Activated CD4-positive, alpha-beta T cell treated with anti-CD3 and anti-CD28 coated beads, Interleukin-2, amount 10 ng/mL, durations not matched to agents 24 days and 14 days (primary cell): ENCODE measurements around the gene ASMT. TPM values are rescaled to one million over a fixed set of nuclear protein-coding genes. Genes with fewer than 3 reads are reported as not detected.
"Not testable (repeated sequence)": the region's sequence is repeated elsewhere in the genome, so short reads cannot be mapped to it uniquely, and the experiment has no call there.

Source experiments
- DNase-seq: peaks from one replicate; pipeline ENCODE4 v3.0.0; 2022
- H3K27ac Mint-ChIP-seq: one replicate; pipeline ENCODE4 v1.8.0; 2022; ENCODE audit warnings: mild to moderate bottlenecking, mixed read lengths
- H3K27me3 Mint-ChIP-seq: one replicate; pipeline ENCODE4 v1.8.0; 2022; ENCODE audit warnings: mixed read lengths
- H3K36me3 Mint-ChIP-seq: one replicate; pipeline ENCODE4 v1.8.0; 2022; ENCODE audit warnings: low read depth, mild to moderate bottlenecking, mixed read lengths
- H3K4me1 Mint-ChIP-seq: one replicate; pipeline ENCODE4 v1.8.0; 2021; ENCODE audit warnings: mixed read lengths
- H3K4me3 Mint-ChIP-seq: one replicate; pipeline ENCODE4 v1.8.0; 2022; ENCODE audit warnings: mild to moderate bottlenecking, moderate library complexity, mixed read lengths
- H3K9me3 Mint-ChIP-seq: one replicate; pipeline ENCODE4 v1.8.0; 2021; ENCODE audit warnings: mixed read lengths
- intact Hi-C: fragments of 100-400 bp; cut with micrococcal nuclease; formaldehyde crosslinking; loops from one replicate; pipeline ENCODE4 v1.15.1; 2023
- total RNA-seq: library from RNA; stranded (reverse); gene quantifications from 2 replicates; pipeline ENCODE4 v1.2.3, GENCODE V29; 2022

ASMT gene
- total RNA-seq, 1 donor from 2014 or later: 0.21 TPM

DNA sequence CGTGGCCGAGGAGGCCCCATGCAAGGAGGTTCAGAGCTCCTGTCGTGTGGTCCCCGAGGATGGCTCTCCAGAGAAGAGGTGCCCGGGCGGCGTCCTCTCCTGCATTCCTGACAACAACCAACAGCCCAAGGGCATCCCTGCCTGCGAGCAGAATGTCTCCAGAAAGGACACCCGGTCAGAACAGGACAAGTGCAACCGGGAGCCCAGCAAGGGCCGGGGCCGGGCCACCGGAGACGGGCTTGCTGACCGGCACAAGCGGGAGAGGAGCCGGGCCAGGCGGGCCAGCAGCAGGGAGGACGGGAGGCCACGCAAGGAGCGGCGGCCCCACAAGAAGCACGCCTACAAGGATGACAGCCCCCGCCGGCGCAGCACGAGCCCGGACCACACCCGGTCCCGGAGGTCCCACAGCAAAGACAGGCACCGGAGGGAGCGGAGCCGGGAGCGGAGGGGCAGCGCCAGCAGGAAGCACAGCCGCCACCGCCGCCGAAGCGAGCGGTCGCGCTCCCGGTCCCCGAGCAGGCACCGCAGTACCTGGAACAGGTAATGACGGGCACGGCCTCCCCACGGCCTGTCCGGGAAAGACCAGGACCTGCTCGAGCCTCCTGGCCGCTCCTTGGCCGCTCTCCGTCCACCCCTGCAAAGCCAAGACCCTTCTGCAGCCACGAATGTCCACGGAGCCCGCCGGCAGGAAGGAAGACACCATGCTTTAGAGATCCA is 13.7 kb upstream of the ASMT start:
- H3K27ac Mint-ChIP-seq: no peak overlapping the region
- H3K4me1 Mint-ChIP-seq: peaks cover 2% of the 10 kb centered on the region
- no peaks in the 10 kb centered on the region for H3K9me3 Mint-ChIP-seq
- peaks cover 58% of the 10 kb centered on the region for H3K36me3 Mint-ChIP-seq
- intact Hi-C loops: no loop called here
- no peaks in the 10 kb centered on the region for H3K27me3 Mint-ChIP-seq
- H3K4me3 Mint-ChIP-seq: no peak overlapping the region
- peak; percentile 50 for DNase-seq

DNA sequence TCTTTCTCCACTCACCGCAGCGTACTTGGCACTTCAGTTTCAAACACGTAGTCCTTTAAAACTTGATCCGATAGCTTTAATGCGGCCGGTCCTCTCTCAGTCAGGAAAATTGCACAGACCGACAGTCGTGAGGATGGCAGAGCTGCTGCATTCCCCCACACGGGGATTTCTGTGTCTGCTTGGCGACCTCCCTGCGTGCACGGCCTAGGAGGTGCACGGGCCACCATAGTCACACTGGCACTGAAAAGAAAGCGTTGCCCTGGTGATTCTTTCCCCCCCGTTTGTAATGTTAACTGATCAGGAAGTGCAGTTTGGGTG is 13.1 kb upstream of the ASMT start:
- Mint-ChIP-seq H3K36me3 (peaks cover 58% of the 10 kb centered on the region), H3K27ac (no peak overlapping the region), H3K27me3 (no peaks in the 10 kb centered on the region), H3K9me3 (no peaks in the 10 kb centered on the region), H3K4me3 (no peak overlapping the region), H3K4me1 (peaks cover 2% of the 10 kb centered on the region)
- no peak for DNase-seq
- intact Hi-C loops: no loop called here

DNA sequence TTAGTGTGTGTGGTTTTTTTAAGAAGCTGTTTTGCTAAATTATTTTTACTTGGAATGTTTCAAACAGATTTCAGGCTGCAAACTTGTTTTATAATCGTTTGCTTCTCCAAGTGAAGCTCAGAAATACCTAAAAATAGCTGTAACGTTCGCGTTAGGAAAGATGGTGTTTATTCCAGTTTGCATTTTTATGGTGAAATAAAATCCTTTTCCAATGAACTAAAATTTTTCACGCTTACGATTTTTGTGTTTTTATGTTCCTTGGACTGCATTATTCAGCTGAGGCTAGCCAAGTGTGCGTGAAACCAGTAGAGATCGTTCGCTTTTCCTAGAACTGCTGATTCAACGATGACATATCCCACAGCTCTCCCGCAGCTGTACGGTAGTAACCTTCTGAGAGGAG is 12.6 kb upstream of the ASMT start:
- Mint-ChIP-seq H3K36me3 (peaks cover 52% of the 10 kb centered on the region), H3K27ac (no peak overlapping the region), H3K27me3 (no peaks in the 10 kb centered on the region), H3K9me3 (no peaks in the 10 kb centered on the region), H3K4me1 (peaks cover 2% of the 10 kb centered on the region), H3K4me3 (no peak overlapping the region)
- no peak for DNase-seq
- intact Hi-C loops: no loop called here

DNA sequence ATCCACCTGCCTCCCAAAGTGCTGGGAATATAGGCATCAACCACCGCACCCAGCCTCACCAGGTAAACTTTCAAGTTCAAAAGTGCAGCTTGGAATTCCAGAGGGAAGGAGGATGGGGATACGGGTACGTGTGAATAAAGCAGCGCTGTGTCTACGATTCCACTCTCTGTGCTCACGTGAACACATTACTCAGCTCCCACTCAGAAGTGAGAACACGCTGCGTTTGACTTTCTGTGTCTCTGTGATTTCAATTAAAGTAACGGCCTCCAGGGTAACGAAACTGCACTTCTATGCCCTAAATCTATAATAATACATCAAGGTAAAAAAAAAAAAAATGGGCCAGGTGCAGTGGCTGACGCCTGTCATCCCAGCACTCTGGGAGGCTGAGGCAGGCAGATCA is 8.4 kb upstream of the ASMT start:
- H3K27me3 Mint-ChIP-seq: no peaks in the 10 kb centered on the region
- no peak for DNase-seq
- H3K9me3 Mint-ChIP-seq: no peaks in the 10 kb centered on the region
- intact Hi-C loops: no loop called here
- H3K36me3 Mint-ChIP-seq: peaks cover 31% of the 10 kb centered on the region
- H3K4me1 Mint-ChIP-seq: no peaks in the 10 kb centered on the region
- no peak overlapping the region for H3K4me3 Mint-ChIP-seq
- no peak overlapping the region for H3K27ac Mint-ChIP-seq

DNA sequence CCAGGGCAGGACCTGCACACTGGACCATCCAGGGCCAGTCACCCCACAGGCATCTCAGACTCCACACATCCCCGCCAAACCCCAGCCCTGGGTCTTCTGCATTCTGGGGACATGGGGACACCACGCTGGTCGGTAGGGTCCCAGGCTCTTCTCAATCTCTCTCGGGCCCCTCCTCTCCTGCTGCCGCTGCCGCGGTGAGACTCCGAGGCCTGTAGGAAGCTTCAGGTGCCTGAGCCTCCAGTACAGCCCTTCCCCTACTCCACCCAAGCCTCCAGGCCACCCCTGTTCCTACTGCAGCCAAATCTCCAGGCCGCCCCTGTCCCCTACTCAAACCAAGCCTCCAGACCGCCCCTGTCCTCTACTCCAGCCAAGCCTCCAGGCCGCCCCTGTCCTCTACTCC is 5.5 kb upstream of the ASMT start:
- Mint-ChIP-seq H3K36me3 (peaks cover 9% of the 10 kb centered on the region), H3K9me3 (no peaks in the 10 kb centered on the region), H3K27me3 (no peaks in the 10 kb centered on the region), H3K27ac (no peak overlapping the region), H3K4me1 (peaks cover 2% of the 10 kb centered on the region), H3K4me3 (no peak overlapping the region)
- intact Hi-C loops: no loop called here
- DNase-seq: no peak

DNA sequence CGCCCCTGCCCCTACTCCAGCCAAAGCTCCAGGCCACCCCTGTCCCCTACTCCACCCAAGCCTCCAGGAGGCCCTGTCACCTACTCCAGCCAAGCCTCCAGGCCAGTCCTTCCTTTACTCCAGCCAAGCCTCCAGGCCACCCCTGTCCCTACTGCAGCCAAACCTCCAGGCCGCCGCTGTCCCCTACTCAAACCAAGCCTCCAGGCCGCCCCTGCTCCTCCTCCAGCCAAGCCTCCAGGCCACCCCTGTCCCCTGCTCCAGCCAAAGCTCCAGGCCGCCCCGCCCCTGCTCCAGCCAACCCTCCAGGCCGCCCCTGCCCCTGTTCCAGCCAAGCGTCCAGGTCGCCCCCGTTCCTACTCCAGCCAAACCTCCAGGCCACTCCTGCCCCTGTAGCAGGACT is 5.1 kb upstream of the ASMT start:
- Mint-ChIP-seq H3K9me3 (no peaks in the 10 kb centered on the region), H3K36me3 (peaks cover 4% of the 10 kb centered on the region), H3K4me1 (peaks cover 2% of the 10 kb centered on the region), H3K4me3 (no peak overlapping the region), H3K27me3 (no peaks in the 10 kb centered on the region), H3K27ac (no peak overlapping the region)
- no peak for DNase-seq
- intact Hi-C loops: no loop called here

DNA sequence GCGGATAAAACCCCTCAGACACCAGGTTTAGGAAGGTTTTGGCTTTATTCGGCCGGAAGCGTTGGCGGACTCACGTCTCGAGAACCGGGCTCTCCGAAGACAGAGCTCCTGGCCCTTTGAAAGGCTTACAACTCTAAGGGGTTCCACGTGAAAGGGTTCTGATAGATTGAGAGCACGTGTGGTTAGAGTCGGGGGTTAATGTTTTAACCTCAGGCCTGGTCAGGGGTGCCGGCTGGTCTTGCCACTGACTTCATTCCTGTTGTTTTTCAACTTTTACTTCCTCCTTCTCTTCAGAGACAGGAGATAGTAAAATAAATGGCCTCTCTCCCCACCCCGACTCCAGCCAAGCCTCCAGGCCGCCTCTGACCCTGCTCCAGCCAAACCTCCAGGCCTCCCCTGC is 4.7 kb upstream of the ASMT start:
- intact Hi-C loops: no loop called here
- no peak for DNase-seq
- Mint-ChIP-seq H3K9me3 (no peaks in the 10 kb centered on the region), H3K4me1 (peaks cover 2% of the 10 kb centered on the region), H3K4me3 (no peak overlapping the region), H3K27ac (no peak overlapping the region), H3K27me3 (no peaks in the 10 kb centered on the region), H3K36me3 (peaks cover 2% of the 10 kb centered on the region)

DNA sequence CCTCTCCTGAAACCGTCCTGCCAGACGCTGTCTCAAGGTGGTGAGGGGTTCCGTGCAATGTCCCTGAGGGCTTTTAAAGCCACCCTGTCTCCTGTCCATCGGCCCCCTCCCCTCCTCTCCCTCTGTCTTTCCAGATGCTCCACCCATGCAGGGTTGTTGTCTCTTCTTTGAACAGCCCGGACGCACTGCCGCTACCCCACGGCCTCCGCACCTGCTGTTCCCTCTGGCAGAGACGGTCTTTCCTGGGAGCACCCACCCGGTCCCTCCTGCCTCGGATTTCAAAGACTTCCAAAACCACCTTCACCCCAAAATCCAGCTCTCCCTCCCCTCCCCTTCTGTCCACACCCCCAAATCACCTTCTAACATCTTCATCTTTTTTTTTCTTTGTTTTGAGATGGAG is 4.1 kb upstream of the ASMT start:
- Mint-ChIP-seq H3K4me3 (no peak overlapping the region), H3K36me3 (no peaks in the 10 kb centered on the region), H3K4me1 (peaks cover 2% of the 10 kb centered on the region), H3K27ac (no peak overlapping the region), H3K27me3 (no peaks in the 10 kb centered on the region), H3K9me3 (no peaks in the 10 kb centered on the region)
- no peak for DNase-seq
- intact Hi-C loops: no loop called here

DNA sequence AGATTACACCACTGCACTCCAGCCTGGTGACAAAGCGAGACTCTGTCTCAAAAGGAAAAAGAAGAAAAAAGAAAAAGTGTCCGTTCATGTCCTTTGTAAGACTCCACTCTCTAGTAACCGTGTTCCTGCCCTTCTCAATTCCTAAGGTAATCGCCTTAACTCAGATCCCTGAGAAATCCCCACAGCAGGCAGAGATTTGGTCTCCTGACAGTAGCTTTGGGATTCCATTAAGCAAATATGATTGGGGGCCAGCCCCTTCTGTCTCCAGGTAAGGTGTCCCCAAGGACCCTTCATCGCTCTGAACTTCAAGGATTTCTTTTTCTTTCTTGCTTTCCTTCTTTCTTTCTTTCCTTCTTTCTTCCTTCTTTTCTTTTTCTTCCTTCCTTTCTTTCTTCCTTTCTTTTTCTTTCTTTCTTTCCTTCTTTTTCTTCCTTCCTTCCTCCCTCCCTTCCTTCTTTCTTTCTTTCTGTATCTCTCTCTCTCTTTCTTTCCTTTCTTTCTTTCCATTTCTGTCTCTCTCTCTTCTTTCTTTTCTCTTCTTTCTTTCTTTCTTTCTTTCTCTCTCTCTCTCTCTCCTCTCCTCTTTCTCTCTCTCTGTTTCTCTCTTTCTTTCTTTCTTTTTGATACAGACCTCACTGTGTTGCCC is 2.1 kb upstream of the ASMT start:
- DNase-seq: no peak
- Mint-ChIP-seq H3K36me3 (no peaks in the 10 kb centered on the region), H3K4me1 (peaks cover 2% of the 10 kb centered on the region), H3K9me3 (no peaks in the 10 kb centered on the region), H3K27ac (no peak overlapping the region), H3K4me3 (no peak overlapping the region), H3K27me3 (no peaks in the 10 kb centered on the region)
- intact Hi-C loops: no loop called here

DNA sequence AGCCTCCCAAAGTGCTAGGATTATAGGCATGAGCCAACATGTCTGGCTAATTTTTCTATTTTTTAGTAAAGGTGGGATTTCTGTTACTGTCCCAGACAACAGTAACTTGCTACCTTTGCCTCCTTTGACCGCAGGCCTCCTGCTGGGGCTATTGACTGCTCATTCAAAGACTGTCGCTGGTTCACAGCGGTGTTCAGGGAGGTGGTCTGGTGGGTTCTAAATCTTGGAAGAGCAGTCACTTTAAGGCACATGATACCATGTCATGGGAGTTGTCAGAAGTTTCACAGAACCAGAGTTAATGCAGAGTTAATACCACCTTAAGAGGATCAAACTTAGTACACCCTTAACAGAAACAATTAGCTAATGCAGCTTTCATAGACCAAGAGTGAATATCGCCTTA is 3.8 kb downstream of the ASMT start:
- no peak overlapping the region for H3K4me3 Mint-ChIP-seq
- no peak overlapping the region for H3K27ac Mint-ChIP-seq
- intact Hi-C loops: no loop called here
- peaks cover 4% of the 10 kb centered on the region for H3K4me1 Mint-ChIP-seq
- H3K36me3 Mint-ChIP-seq: no peaks in the 10 kb centered on the region
- H3K27me3 Mint-ChIP-seq: no peaks in the 10 kb centered on the region
- no peaks in the 10 kb centered on the region for H3K9me3 Mint-ChIP-seq
- no peak for DNase-seq

DNA sequence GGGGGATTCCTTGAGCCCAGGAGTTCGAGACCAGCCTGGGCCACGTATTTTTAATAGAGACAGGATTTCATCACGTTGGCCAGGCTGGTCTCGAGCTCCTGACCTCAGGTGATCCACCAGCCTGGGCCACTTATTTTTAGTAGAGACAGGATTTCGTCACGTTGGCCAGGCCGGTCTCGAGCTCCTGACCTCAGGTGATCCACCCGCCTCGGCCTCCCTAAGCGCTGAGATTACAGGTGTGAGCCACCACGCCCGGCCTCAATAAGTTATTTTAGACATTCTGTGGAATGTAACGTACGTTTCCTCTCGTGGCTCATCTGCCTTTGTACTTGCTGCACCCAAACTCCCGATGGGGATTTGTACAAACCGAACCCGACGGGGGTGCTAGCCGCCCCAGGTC is 8.8 kb downstream of the ASMT start:
- Mint-ChIP-seq H3K36me3 (no peaks in the 10 kb centered on the region), H3K27ac (no peak overlapping the region), H3K9me3 (no peaks in the 10 kb centered on the region), H3K27me3 (no peaks in the 10 kb centered on the region), H3K4me3 (no peak overlapping the region), H3K4me1 (peaks cover 4% of the 10 kb centered on the region)
- no peak for DNase-seq
- intact Hi-C loops: no loop called here

DNA sequence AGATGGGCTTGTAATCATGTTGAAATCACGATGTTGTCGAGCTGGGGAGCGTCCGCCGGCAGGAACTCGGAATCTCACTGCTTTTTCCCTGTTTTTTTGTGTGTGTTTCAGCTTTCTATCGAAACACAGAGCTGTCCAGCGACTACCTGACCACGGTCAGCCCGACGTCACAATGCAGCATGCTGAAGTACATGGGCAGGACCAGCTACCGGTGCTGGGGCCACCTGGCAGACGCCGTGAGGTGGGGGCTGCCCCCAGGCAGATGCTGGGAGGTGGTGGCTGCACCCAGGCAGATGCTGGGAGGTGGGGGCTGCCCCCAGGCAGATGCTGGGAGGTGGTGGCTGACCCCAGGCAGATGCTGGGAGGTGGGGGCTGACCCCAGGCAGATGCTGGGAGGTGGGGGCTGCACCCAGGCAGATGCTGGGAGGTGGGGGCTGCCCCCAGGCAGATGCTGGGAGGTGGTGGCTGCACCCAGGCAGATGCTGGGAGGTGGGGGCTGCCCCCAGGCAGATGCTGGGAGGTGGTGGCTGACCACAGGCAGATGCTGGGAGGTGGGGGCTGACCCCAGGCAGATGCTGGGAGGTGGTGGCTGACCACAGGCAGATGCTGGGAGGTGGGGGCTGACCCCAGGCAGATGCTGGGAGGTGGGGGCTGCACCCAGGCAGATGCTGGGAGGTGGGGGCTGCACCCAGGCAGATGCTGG is 9.4 kb downstream of the ASMT start:
- H3K4me3 Mint-ChIP-seq, H3K4me1 Mint-ChIP-seq, H3K36me3 Mint-ChIP-seq, H3K27ac Mint-ChIP-seq, H3K27me3 Mint-ChIP-seq, DNase-seq, intact Hi-C loops, H3K9me3 Mint-ChIP-seq: not testable (repeated sequence)

DNA sequence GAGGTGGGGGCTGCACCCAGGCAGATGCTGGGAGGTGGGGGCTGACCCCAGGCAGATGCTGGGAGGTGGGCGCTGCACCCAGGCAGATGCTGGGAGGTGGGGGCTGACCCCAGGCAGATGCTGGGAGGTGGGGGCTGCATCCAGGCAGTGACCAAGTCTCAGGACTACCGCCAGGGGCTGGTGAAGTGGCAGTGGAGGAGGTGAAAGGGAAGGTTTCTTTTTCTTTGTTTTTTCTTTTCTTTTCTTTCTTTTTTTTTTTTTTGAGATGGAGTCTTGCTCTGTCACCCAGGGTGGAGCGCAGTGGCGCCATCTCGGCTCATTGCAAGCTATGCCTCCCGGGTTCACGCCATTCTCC is 10.0 kb downstream of the ASMT start:
- H3K27me3 Mint-ChIP-seq, H3K36me3 Mint-ChIP-seq, H3K4me3 Mint-ChIP-seq, DNase-seq, H3K4me1 Mint-ChIP-seq, H3K27ac Mint-ChIP-seq, intact Hi-C loops, H3K9me3 Mint-ChIP-seq: not testable (repeated sequence)

DNA sequence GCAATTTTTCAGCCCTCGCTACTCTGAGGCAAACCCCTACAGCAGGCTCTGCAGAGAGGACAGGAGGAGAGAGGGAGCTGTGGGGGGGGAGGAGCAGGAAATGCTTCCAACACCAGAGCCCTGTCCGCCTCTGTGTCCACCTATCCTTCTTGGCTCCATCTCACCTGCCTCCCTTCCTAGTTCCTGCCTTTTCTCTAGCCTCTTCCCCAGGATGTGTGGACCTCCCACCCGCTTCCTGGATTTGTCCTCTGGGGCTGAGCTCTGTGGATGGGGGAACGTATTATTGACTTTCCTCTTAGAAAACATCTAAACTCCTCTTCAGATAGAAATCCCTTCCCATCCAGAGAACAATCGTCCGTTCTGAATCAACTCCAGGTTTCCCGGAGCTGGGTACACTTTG is 14.4 kb downstream of the ASMT start:
- H3K36me3 Mint-ChIP-seq: no peaks in the 10 kb centered on the region
- intact Hi-C loops: no loop called here
- no peak overlapping the region for H3K27ac Mint-ChIP-seq

DNA sequence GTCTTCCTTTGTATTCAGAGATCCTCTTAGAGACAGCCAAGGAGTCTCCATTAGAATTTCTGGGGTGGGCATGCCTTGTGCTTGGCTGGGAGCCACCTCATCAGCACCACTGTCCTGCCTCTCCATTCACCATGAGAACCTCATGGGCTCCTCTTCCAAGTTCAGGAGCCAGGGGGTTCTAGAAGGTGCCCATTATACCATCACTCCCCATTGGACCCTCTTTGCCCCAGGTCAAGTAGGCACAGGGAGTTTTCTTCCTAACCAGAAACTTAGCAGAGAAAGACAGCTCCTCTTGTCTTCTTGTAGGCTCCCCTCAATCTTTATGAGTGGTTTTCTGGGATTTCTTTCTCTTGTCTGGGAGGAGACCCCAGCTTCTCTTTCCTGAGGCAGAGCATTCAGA is 31.1 kb downstream of the ASMT start:
- peaks cover 3% of the 10 kb centered on the region for H3K36me3 Mint-ChIP-seq
- H3K27me3 Mint-ChIP-seq: peaks cover 7% of the 10 kb centered on the region
- peaks cover 3% of the 10 kb centered on the region for H3K4me1 Mint-ChIP-seq
- H3K9me3 Mint-ChIP-seq: peaks cover 4% of the 10 kb centered on the region
- no peak overlapping the region for H3K27ac Mint-ChIP-seq
- DNase-seq: no peak
- intact Hi-C loops: no loop called here
- H3K4me3 Mint-ChIP-seq: no peak overlapping the region

More for the DNA sequence above, 14.4 kb downstream of the ASMT start:
- no peaks in the 10 kb centered on the region for H3K4me1 Mint-ChIP-seq
- no peak overlapping the region for H3K4me3 Mint-ChIP-seq
- no peaks in the 10 kb centered on the region for H3K9me3 Mint-ChIP-seq
- no peak for DNase-seq
- H3K27me3 Mint-ChIP-seq: no peaks in the 10 kb centered on the region
